Kidney epithelial cell (primary cell): Measurements from ENCODE around the gene SLC30A5. TPM values are rescaled to one million over a fixed set of nuclear protein-coding genes. Genes with fewer than 3 reads are reported as not detected.
"Not testable (repeated sequence)": the region's sequence is repeated elsewhere in the genome, so short reads cannot be mapped to it uniquely, and the experiment has no call there.

ENCODE experiments used
- DNase-seq: peaks from one replicate; pipeline ENCODE4 v3.0.0-alpha.2; 2010; ENCODE audit warnings: low read depth
- H3K27me3 ChIP-seq: 2 replicates; pipeline ENCODE4 v1.6.0; 2011; ENCODE audit warnings: low read length; ENCODE audit not compliant: control insufficient read depth, insufficient read depth
- H3K36me3 ChIP-seq: 2 replicates; pipeline ENCODE4 v1.5.1; 2011; ENCODE audit warnings: low read length; ENCODE audit not compliant: control insufficient read depth, insufficient read depth
- H3K4me3 ChIP-seq: 2 replicates; pipeline ENCODE4 v1.5.1; 2011; ENCODE audit warnings: low read depth, mild to moderate bottlenecking, control low read depth, low read length
- CTCF ChIP-seq: IDR thresholded peaks from 2 replicates; pipeline ENCODE4 v1.5.1; 2011; ENCODE audit warnings: mild to moderate bottlenecking, moderate library complexity, low read length, control low read depth, inconsistent platforms; ENCODE audit not compliant: insufficient read depth, poor library complexity, severe bottlenecking
- total RNA-seq: library from RNA; depleted of rRNA; stranded (reverse); fragments of >200 nt; gene quantifications from 2 replicates; pipeline ENCODE4 v1.2.3, GENCODE V29; 2015

SLC30A5 gene
- total RNA-seq, 1 donor from 2014 or later, result 45.0 TPM

GRCh38 chr5:69131304-69131703 is 37.5 kb downstream of the SLC30A5 start:
- no peak for TF ChIP-seq CTCF
- DNase-seq, result no peak
- H3K27me3 ChIP-seq, result no peaks in the 10 kb centered on the region

GRCh38 chr5:69134126-69134525 is 40.3 kb downstream of the SLC30A5 start:
- H3K36me3 ChIP-seq, result no peaks in the 10 kb centered on the region
- no peak overlapping the region for H3K4me3 ChIP-seq
- no peak for TF ChIP-seq CTCF
- no peak for DNase-seq
- no peaks in the 10 kb centered on the region for H3K27me3 ChIP-seq

More at GRCh38 chr5:69131304-69131703, 37.5 kb downstream of the SLC30A5 start:
- H3K4me3 ChIP-seq, result no peak overlapping the region
- no peaks in the 10 kb centered on the region for H3K36me3 ChIP-seq

- H3K4me3 ChIP-seq, result no peak overlapping the region
- no peak for TF ChIP-seq CTCF
- DNase-seq, result no peak
- H3K36me3 ChIP-seq, result no peaks in the 10 kb centered on the region
- H3K27me3 ChIP-seq, result no peaks in the 10 kb centered on the region
Measured at GRCh38 chr5:69136293-69136692, 42.5 kb downstream of the SLC30A5 start.

GRCh38 chr5:69137208-69137607 is 43.4 kb downstream of the SLC30A5 start:
- not testable (repeated sequence) for H3K4me3 ChIP-seq, DNase-seq, H3K36me3 ChIP-seq, H3K27me3 ChIP-seq

GRCh38 chr5:69137807-69138206 is 44.0 kb downstream of the SLC30A5 start:
- no peak for TF ChIP-seq CTCF
- no peaks in the 10 kb centered on the region for H3K27me3 ChIP-seq
- no peak overlapping the region for H3K4me3 ChIP-seq
- DNase-seq, result no peak
- H3K36me3 ChIP-seq, result no peaks in the 10 kb centered on the region

GRCh38 chr5:69138766-69139165 is 45.0 kb downstream of the SLC30A5 start:
- no peaks in the 10 kb centered on the region for H3K27me3 ChIP-seq
- no peaks in the 10 kb centered on the region for H3K36me3 ChIP-seq
- DNase-seq, result no peak
- no peak overlapping the region for H3K4me3 ChIP-seq
- no peak for TF ChIP-seq CTCF

GRCh38 chr5:69140239-69140638 is 46.4 kb downstream of the SLC30A5 start:
- DNase-seq, H3K27me3 ChIP-seq, H3K4me3 ChIP-seq, H3K36me3 ChIP-seq: not testable (repeated sequence)
